Activated naive CD8-positive, alpha-beta T cell treated with anti-CD3 and anti-CD28 coated beads for 36 hours (primary cell): Measurements from ENCODE around the gene GMDS. TPM values are rescaled to one million over a fixed set of nuclear protein-coding genes. Genes with fewer than 3 reads are reported as not detected.
A peak's percentile ranks its signal among the peaks of the same experiment; 100 is the strongest.

Experiments
- DNase-seq: peaks from one replicate; pipeline ENCODE4 v3.0.0; 2021
- H3K27ac Mint-ChIP-seq: one replicate; pipeline ENCODE4 v1.8.0; 2022; ENCODE audit warnings: mild to moderate bottlenecking, moderate library complexity, mixed read lengths
- H3K27me3 Mint-ChIP-seq: one replicate; pipeline ENCODE4 v1.8.0; 2022; ENCODE audit warnings: mild to moderate bottlenecking, mixed read lengths
- H3K36me3 Mint-ChIP-seq: one replicate; pipeline ENCODE4 v1.8.0; 2021; ENCODE audit warnings: mild to moderate bottlenecking, mixed read lengths
- H3K4me1 Mint-ChIP-seq: one replicate; pipeline ENCODE4 v1.8.0; 2021; ENCODE audit warnings: mixed read lengths
- H3K4me3 Mint-ChIP-seq: one replicate; pipeline ENCODE4 v1.8.0; 2022; ENCODE audit warnings: mild to moderate bottlenecking, moderate library complexity, mixed read lengths
- H3K9me3 Mint-ChIP-seq: one replicate; pipeline ENCODE4 v1.8.0; 2022; ENCODE audit warnings: mixed read lengths
- total RNA-seq, 2 experiments: library from RNA; stranded (reverse); gene quantifications; one replicate each; pipeline ENCODE4 v1.2.3, GENCODE V29; 2021

GMDS gene
- total RNA-seq, 2 experiments from 2014 or later: 34.7 to 38.5 TPM

GRCh38 chr6:1616701-1617463 is 628.5 kb downstream of the GMDS start:
- H3K27ac Mint-ChIP-seq: no peak overlapping the region
- H3K36me3 Mint-ChIP-seq: no peaks in the 10 kb centered on the region
- DNase-seq: no peak
- H3K4me3 Mint-ChIP-seq: no peak overlapping the region
- H3K27me3 Mint-ChIP-seq: peaks cover 77% of the 10 kb centered on the region
- H3K9me3 Mint-ChIP-seq: no peaks in the 10 kb centered on the region
- peaks cover 7% of the 10 kb centered on the region for H3K4me1 Mint-ChIP-seq

- Mint-ChIP-seq H3K4me3 (no peak overlapping the region), H3K27ac (no peak overlapping the region), H3K9me3 (no peaks in the 10 kb centered on the region), H3K36me3 (no peaks in the 10 kb centered on the region), H3K27me3 (peaks cover 69% of the 10 kb centered on the region), H3K4me1 (peaks cover 8% of the 10 kb centered on the region)
- no peak for DNase-seq
These were observed 629.5 kb downstream of the GMDS start for GRCh38 chr6:1615853-1616420.

- H3K4me3 Mint-ChIP-seq: no peak overlapping the region
- H3K27me3 Mint-ChIP-seq: peaks cover 71% of the 10 kb centered on the region
- H3K9me3 Mint-ChIP-seq: no peaks in the 10 kb centered on the region
- no peak overlapping the region for H3K27ac Mint-ChIP-seq
- DNase-seq: no peak
- no peaks in the 10 kb centered on the region for H3K36me3 Mint-ChIP-seq
- peaks cover 11% of the 10 kb centered on the region for H3K4me1 Mint-ChIP-seq
These were observed 630.1 kb downstream of the GMDS start for GRCh38 chr6:1615151-1615852.

- Mint-ChIP-seq H3K9me3 (no peaks in the 10 kb centered on the region), H3K4me1 (peaks cover 11% of the 10 kb centered on the region), H3K27me3 (peaks cover 68% of the 10 kb centered on the region), H3K36me3 (no peaks in the 10 kb centered on the region), H3K27ac (no peak overlapping the region), H3K4me3 (no peak overlapping the region)
- DNase-seq: no peak
These were observed 630.8 kb downstream of the GMDS start for GRCh38 chr6:1614448-1615150.

GRCh38 chr6:1613688-1614447 is 631.5 kb downstream of the GMDS start:
- Mint-ChIP-seq H3K36me3 (no peaks in the 10 kb centered on the region), H3K4me1 (peaks cover 11% of the 10 kb centered on the region), H3K27me3 (peaks cover 66% of the 10 kb centered on the region), H3K9me3 (no peaks in the 10 kb centered on the region), H3K4me3 (no peak overlapping the region), H3K27ac (no peak overlapping the region)
- DNase-seq: no peak

GRCh38 chr6:1613346-1613687 is 632.1 kb downstream of the GMDS start:
- H3K27me3 Mint-ChIP-seq: peaks cover 66% of the 10 kb centered on the region
- H3K4me3 Mint-ChIP-seq: no peak overlapping the region
- DNase-seq: no peak
- H3K9me3 Mint-ChIP-seq: no peaks in the 10 kb centered on the region
- H3K4me1 Mint-ChIP-seq: peaks cover 14% of the 10 kb centered on the region
- no peak overlapping the region for H3K27ac Mint-ChIP-seq
- H3K36me3 Mint-ChIP-seq: no peaks in the 10 kb centered on the region

GRCh38 chr6:1612974-1613306 is 632.5 kb downstream of the GMDS start:
- no peak overlapping the region for H3K27ac Mint-ChIP-seq
- H3K9me3 Mint-ChIP-seq: no peaks in the 10 kb centered on the region
- no peak for DNase-seq
- H3K27me3 Mint-ChIP-seq: peaks cover 66% of the 10 kb centered on the region
- peaks cover 16% of the 10 kb centered on the region for H3K4me1 Mint-ChIP-seq
- H3K36me3 Mint-ChIP-seq: no peaks in the 10 kb centered on the region
- no peak overlapping the region for H3K4me3 Mint-ChIP-seq

GRCh38 chr6:1612299-1612973 is 633.0 kb downstream of the GMDS start:
- no peaks in the 10 kb centered on the region for H3K36me3 Mint-ChIP-seq
- peaks cover 21% of the 10 kb centered on the region for H3K4me1 Mint-ChIP-seq
- peak overlapping the region; percentile 65 for H3K4me3 Mint-ChIP-seq
- H3K9me3 Mint-ChIP-seq: no peaks in the 10 kb centered on the region
- H3K27me3 Mint-ChIP-seq: peaks cover 66% of the 10 kb centered on the region
- DNase-seq: no peak
- H3K27ac Mint-ChIP-seq: no peak overlapping the region

GRCh38 chr6:1611572-1612298 is 633.7 kb downstream of the GMDS start:
- Mint-ChIP-seq H3K9me3 (no peaks in the 10 kb centered on the region), H3K4me3 (peak overlapping the region; percentile 65), H3K4me1 (peaks cover 28% of the 10 kb centered on the region), H3K27me3 (peaks cover 66% of the 10 kb centered on the region), H3K27ac (no peak overlapping the region), H3K36me3 (no peaks in the 10 kb centered on the region)
- DNase-seq: no peak

GRCh38 chr6:1611322-1611571 is 634.2 kb downstream of the GMDS start:
- Mint-ChIP-seq H3K4me3 (no peak overlapping the region), H3K27ac (no peak overlapping the region), H3K36me3 (no peaks in the 10 kb centered on the region), H3K9me3 (no peaks in the 10 kb centered on the region), H3K4me1 (peaks cover 32% of the 10 kb centered on the region), H3K27me3 (peaks cover 66% of the 10 kb centered on the region)
- DNase-seq: no peak

- H3K4me3 Mint-ChIP-seq: peak overlapping the region; percentile 61
- DNase-seq: no peak
- no peaks in the 10 kb centered on the region for H3K36me3 Mint-ChIP-seq
- peaks cover 66% of the 10 kb centered on the region for H3K27me3 Mint-ChIP-seq
- peak overlapping the region; percentile 59 for H3K27ac Mint-ChIP-seq
- peaks cover 37% of the 10 kb centered on the region for H3K4me1 Mint-ChIP-seq
- no peaks in the 10 kb centered on the region for H3K9me3 Mint-ChIP-seq
These were observed 634.7 kb downstream of the GMDS start for GRCh38 chr6:1610497-1611321.

GRCh38 chr6:1609648-1610496 is 635.5 kb downstream of the GMDS start, which contains the start of gene FOXC1:
FOXC1 (plus strand) TSS chr6:1609915; CDS start chr6:1610446, 531 bp downstream.
- peak; percentile 56 for DNase-seq
- peaks cover 71% of the 10 kb centered on the region for H3K27me3 Mint-ChIP-seq
- peak within 1 kb of the TSS; percentile 70 for H3K4me3 Mint-ChIP-seq
- H3K4me1 Mint-ChIP-seq: peaks cover 41% of the 10 kb centered on the region
- no peaks in the 10 kb centered on the region for H3K9me3 Mint-ChIP-seq
- peak within 1 kb of the TSS; percentile 59 for H3K27ac Mint-ChIP-seq
- H3K36me3 Mint-ChIP-seq: no peaks in the 10 kb centered on the region
